ENCODE results near the gene MDFI. TPM values are rescaled to one million over a fixed set of nuclear protein-coding genes. Genes with fewer than 3 reads are reported as not detected.

Gene MDFI
- total RNA-seq, 1 experiment from 2014 or later = 59.1 TPM

DNA sequence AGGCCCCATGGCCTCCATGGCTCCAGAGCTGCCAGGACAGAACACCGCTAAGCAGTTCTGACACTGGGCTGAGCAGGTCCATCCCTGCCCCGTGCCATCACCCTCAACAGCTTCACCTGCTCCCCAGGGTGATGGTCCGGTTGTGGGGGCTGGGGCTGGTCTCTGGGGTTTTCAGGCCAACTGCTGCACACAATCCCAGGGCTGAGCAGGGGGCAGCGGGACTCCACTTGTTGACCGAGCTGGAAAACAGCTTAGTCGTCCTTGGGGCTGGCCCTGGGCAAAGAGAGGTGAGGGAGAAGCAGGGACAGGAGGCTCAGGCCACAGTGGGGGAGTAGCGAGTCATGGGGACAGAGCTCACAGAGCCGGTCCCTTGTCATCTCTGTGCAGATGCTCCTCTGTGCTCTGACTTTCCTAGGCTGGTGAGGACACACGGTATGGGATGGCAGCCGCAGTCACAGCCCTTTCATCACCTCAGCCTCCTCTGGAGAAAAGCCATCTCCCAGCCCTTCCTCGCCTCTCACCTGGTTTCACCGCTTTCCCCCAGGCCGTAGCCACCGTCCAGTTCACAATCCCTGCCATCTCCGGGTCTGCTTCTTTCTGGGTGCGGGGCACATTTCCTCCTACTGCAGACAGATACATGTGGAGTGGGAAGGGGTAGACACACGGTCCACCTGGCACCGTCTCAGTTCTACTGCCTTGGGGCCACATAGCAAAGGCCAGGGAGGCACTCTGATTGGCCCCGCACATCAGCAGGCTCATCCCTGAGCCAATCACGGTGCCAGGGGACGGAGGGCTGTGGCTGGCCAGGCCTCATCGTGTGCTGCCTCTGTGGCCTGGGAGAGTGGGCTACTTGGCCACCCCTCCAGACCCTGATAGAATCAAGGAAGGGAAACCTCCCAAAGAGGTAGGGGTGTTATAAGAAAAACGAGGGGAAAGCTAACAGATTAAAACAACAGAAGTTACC, 19.1 kb downstream of the MDFI start:
- ChIA-PET POLR2A (no interaction called here), CTCF (interaction anchor here (1.0 to 1.1 kb wide), 2 partner anchors 11 to 54 kb away, joined by 4 read pairs; no protein-coding TSS in a partner anchor)
- no TSS peak for BruUV-seq (replicated peaks)
- H3K4me3 Mint-ChIP-seq (ENCODE audit: unreplicated experiment) = no peak overlapping the region
- no peaks in the 10 kb centered on the region for H3K36me3 Mint-ChIP-seq (ENCODE audit: insufficient read depth, unreplicated experiment)
- TF ChIP-seq, protein P1, sequence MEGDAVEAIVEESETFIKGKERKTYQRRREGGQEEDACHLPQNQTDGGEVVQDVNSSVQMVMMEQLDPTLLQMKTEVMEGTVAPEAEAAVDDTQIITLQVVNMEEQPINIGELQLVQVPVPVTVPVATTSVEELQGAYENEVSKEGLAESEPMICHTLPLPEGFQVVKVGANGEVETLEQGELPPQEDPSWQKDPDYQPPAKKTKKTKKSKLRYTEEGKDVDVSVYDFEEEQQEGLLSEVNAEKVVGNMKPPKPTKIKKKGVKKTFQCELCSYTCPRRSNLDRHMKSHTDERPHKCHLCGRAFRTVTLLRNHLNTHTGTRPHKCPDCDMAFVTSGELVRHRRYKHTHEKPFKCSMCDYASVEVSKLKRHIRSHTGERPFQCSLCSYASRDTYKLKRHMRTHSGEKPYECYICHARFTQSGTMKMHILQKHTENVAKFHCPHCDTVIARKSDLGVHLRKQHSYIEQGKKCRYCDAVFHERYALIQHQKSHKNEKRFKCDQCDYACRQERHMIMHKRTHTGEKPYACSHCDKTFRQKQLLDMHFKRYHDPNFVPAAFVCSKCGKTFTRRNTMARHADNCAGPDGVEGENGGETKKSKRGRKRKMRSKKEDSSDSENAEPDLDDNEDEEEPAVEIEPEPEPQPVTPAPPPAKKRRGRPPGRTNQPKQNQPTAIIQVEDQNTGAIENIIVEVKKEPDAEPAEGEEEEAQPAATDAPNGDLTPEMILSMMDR (IDR thresholded peaks at IDR 0.05; ENCODE audit: unreplicated experiment) = no peak
- intact Hi-C loops (cut with micrococcal nuclease) = no loop called here
- H3K27ac Mint-ChIP-seq (ENCODE audit: low read depth, unreplicated experiment) = no peak overlapping the region
- no peak for DNase-seq (ENCODE audit: unreplicated experiment)
- no peaks in the 10 kb centered on the region for H3K9me3 Mint-ChIP-seq (ENCODE audit: unreplicated experiment)
- no peaks in the 10 kb centered on the region for H3K4me1 Mint-ChIP-seq (ENCODE audit: insufficient read depth, unreplicated experiment)
- H3K27me3 Mint-ChIP-seq (ENCODE audit: insufficient read depth, unreplicated experiment) = peaks cover 46% of the 10 kb centered on the region

DNA sequence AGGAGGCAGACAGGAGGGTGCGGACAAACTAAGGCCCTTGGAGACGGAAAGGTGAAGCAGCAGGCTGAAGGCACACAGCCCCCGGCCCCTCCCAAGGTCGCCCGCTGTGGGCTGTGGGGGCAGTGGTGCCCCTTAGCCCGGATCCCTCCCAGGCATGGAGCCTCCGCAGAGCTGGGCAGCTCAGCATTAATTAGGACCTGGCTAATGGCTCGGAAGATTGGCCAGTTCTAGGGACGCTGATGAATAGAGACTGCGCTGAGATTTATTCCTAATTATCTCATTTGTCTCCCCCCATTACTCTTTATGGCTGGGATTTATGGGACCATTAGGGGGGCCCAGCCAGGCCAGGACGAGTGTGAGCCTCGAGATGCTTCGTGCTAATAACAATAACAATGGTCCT, 20.4 kb downstream of the MDFI start:
- Mint-ChIP-seq H3K27ac (ENCODE audit: low read depth, unreplicated experiment) (no peak overlapping the region), H3K27me3 (ENCODE audit: insufficient read depth, unreplicated experiment) (peaks cover 58% of the 10 kb centered on the region), H3K4me3 (ENCODE audit: unreplicated experiment) (no peak overlapping the region), H3K9me3 (ENCODE audit: unreplicated experiment) (no peaks in the 10 kb centered on the region), H3K4me1 (ENCODE audit: insufficient read depth, unreplicated experiment) (no peaks in the 10 kb centered on the region), H3K36me3 (ENCODE audit: insufficient read depth, unreplicated experiment) (no peaks in the 10 kb centered on the region)
- no peak for DNase-seq (ENCODE audit: unreplicated experiment)
- TF ChIP-seq, protein P1 (IDR thresholded peaks at IDR 0.05; ENCODE audit: unreplicated experiment) = no peak
- ChIA-PET CTCF (no interaction called here), POLR2A (no interaction called here)
- BruUV-seq (replicated peaks) = no TSS peak
- intact Hi-C loops (cut with micrococcal nuclease) = no loop called here

DNA sequence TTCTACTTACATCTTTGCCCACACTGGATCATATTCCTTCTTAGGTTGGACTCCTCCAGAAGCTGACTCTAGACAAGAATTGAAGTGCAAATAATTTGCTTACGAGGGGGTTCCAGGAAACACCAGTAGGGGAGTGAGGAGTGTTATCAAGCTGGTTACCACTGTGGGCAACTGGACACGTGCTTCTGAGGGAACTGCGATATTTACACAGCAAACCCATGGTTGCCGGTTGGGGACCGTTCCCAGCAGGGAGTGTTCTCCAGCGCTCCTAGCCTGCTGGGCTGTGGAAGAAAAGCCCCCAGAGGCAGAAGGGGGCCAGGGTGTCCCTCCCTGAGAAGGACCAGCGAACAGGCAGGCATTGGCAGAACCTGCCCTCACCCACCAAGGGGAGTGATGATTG, 21.7 kb downstream of the MDFI start:
- DNase-seq (ENCODE audit: unreplicated experiment) = no peak
- no TSS peak for BruUV-seq (replicated peaks)
- Mint-ChIP-seq H3K4me1 (ENCODE audit: insufficient read depth, unreplicated experiment) (no peaks in the 10 kb centered on the region), H3K27me3 (ENCODE audit: insufficient read depth, unreplicated experiment) (peaks cover 69% of the 10 kb centered on the region), H3K27ac (ENCODE audit: low read depth, unreplicated experiment) (no peak overlapping the region), H3K36me3 (ENCODE audit: insufficient read depth, unreplicated experiment) (no peaks in the 10 kb centered on the region), H3K9me3 (ENCODE audit: unreplicated experiment) (no peaks in the 10 kb centered on the region), H3K4me3 (ENCODE audit: unreplicated experiment) (no peak overlapping the region)
- ChIA-PET POLR2A (interaction anchor here (0.6 kb wide), 2 partner anchors 52 to 1158 kb away, joined by 3 read pairs; no protein-coding TSS in a partner anchor), CTCF (interaction anchor here (0.8 kb wide), 2 partner anchors 57 to 68 kb away, joined by 3 read pairs; no protein-coding TSS in a partner anchor)
- TF ChIP-seq, protein P1 (IDR thresholded peaks at IDR 0.05; ENCODE audit: unreplicated experiment) = no peak
- intact Hi-C loops (cut with micrococcal nuclease) = no loop called here

DNA sequence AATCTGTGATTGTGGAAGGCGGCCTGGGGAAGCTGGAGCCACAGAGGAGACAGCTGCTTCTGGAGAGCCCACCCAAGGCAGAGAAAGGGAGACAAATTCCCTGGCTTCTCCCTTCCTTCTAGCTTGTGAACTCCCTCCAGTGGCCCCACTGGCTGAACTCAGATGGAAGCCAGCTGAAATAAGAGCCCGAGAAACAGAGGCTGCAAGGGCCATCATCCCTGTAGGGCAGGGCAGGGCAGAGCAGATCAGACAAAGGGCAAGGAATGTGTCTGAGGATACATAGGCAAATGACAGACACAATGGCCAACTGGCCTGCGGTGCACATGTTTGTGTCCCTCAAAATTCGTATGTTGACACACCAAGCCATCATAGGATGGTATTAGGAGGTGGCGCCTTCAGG, 25.3 kb downstream of the MDFI start:
- no TSS peak for BruUV-seq (replicated peaks)

More for the DNA sequence above, 25.3 kb downstream of the MDFI start:
- ChIA-PET POLR2A (no interaction called here), CTCF (interaction anchor here (0.7 to 0.8 kb wide), 3 partner anchors 11 to 551 kb away, joined by 3 read pairs; no protein-coding TSS in a partner anchor)
- TF ChIP-seq, protein P1 (IDR thresholded peaks at IDR 0.05; ENCODE audit: unreplicated experiment) = no peak
- Mint-ChIP-seq H3K4me3 (ENCODE audit: unreplicated experiment) (no peak overlapping the region), H3K4me1 (ENCODE audit: insufficient read depth, unreplicated experiment) (no peaks in the 10 kb centered on the region), H3K36me3 (ENCODE audit: insufficient read depth, unreplicated experiment) (no peaks in the 10 kb centered on the region), H3K27ac (ENCODE audit: low read depth, unreplicated experiment) (no peak overlapping the region), H3K9me3 (ENCODE audit: unreplicated experiment) (no peaks in the 10 kb centered on the region), H3K27me3 (ENCODE audit: insufficient read depth, unreplicated experiment) (peaks cover 74% of the 10 kb centered on the region)
- intact Hi-C loops (cut with micrococcal nuclease) = no loop called here
- DNase-seq (ENCODE audit: unreplicated experiment) = no peak
